SK-N-SH (cell line): ENCODE data around the gene KLHL12. TPM values are rescaled to one million over a fixed set of nuclear protein-coding genes. Genes with fewer than 3 reads are reported as not detected.

ENCODE experiments used
- CTCF ChIA-PET: fragments of 300-600, 350-600 bp; formaldehyde crosslinking; extraction: SDS; loops from one replicate; lab custom pipeline; 2021; lab: Yijun Ruan, JAX
- POLR2A ChIA-PET: fragments of 350-600 bp; sonication (Branson Sonifier 250); formaldehyde crosslinking; extraction: SDS; loops from one replicate; lab custom pipeline; 2020; ENCODE audit warnings: antibody characterized with exemption, inconsistent platforms; lab: Yijun Ruan, JAX
- DNase-seq: peaks from one replicate; pipeline ENCODE4 v3.0.0; 2012
- H2AFZ ChIP-seq: fragments of 200-600 bp; sonication (generic); 2 replicates; pipeline ENCODE4 v1.8.1; 2016; ENCODE audit warnings: antibody characterized with exemption, mild to moderate bottlenecking, low read depth
- H3F3A ChIP-seq: fragments of 200-600 bp; sonication (generic); replicated peaks from 2 replicates; pipeline ENCODE3; 2016; ENCODE audit warnings: antibody characterized with exemption, mild to moderate bottlenecking; ENCODE audit not compliant: insufficient read depth
- H3K27ac ChIP-seq, 2 experiments: fragments of 200-500 bp in 1 of 2; fragments of 200-600 bp in 1 of 2; sonication (Bioruptor generic) in 1 of 2; sonication (generic), shearing (Covaris generic) in 1 of 2; 2 replicates each; pipeline versions ENCODE4 v1.5.1 to v1.6.1; 2014 to 2016; ENCODE audit warnings: low read depth in 2 of 2, inconsistent platforms in 1 of 2, low read length in 1 of 2, mild to moderate bottlenecking in 1 of 2, mixed read lengths in 1 of 2
- H3K27me3 ChIP-seq: fragments of 200-600 bp; sonication (generic), shearing (Covaris generic); 2 replicates; pipeline ENCODE4 v1.6.1; 2016; ENCODE audit warnings: mixed run types; ENCODE audit not compliant: insufficient read depth
- H3K36me3 ChIP-seq, 2 experiments: fragments of 200-500 bp in 1 of 2; fragments of 200-600 bp in 1 of 2; sonication (Bioruptor generic) in 1 of 2; sonication (generic) in 1 of 2; replicated peaks in 1 of 2; 2 replicates each; pipeline versions ENCODE3 to v1.5.1; 2014 to 2016; ENCODE audit warnings: low read length in 1 of 2, mild to moderate bottlenecking in 1 of 2; ENCODE audit not compliant: insufficient read depth in 2 of 2, control insufficient read depth in 1 of 2
- H3K4me1 ChIP-seq, 2 experiments: fragments of 200-500 bp in 1 of 2; fragments of 200-600 bp in 1 of 2; sonication (Bioruptor generic) in 1 of 2; sonication (generic), shearing (Covaris generic) in 1 of 2; 2 replicates each; pipeline versions ENCODE4 v1.5.1 to v1.6.1; 2014 to 2016; ENCODE audit warnings: low read depth in 1 of 2, low read length in 1 of 2, mixed run types in 1 of 2; ENCODE audit not compliant: insufficient read depth in 2 of 2, control insufficient read depth in 1 of 2
- H3K4me2 ChIP-seq: fragments of 200-600 bp; sonication (generic), shearing (Covaris generic); 2 replicates; pipeline ENCODE4 v1.6.1; 2017; ENCODE audit warnings: mixed run types
- H3K4me3 ChIP-seq, 2 experiments: fragments of 200-500 bp in 1 of 2; fragments of 200-600 bp in 1 of 2; sonication (Bioruptor generic) in 1 of 2; sonication (generic), shearing (Covaris generic) in 1 of 2; 2 replicates each; pipeline versions ENCODE4 v1.5.1 to v1.8.1; 2014 to 2016; ENCODE audit warnings: low read depth in 2 of 2, inconsistent platforms in 1 of 2, low read length in 1 of 2, mild to moderate bottlenecking in 1 of 2, mixed read lengths in 1 of 2, moderate library complexity in 1 of 2
- H3K79me2 ChIP-seq: fragments of 200-600 bp; sonication (generic); 2 replicates; pipeline ENCODE4 v1.8.1; 2017; ENCODE audit warnings: mild to moderate bottlenecking; ENCODE audit not compliant: insufficient read depth
- H3K9ac ChIP-seq: fragments of 200-600 bp; sonication (generic); 2 replicates; pipeline ENCODE4 v1.6.1; 2017; ENCODE audit warnings: mixed run types
- H3K9me2 ChIP-seq: fragments of 200-600 bp; sonication (generic); 2 replicates; pipeline ENCODE4 v1.6.1; 2017; ENCODE audit warnings: mixed run types
- H3K9me3 ChIP-seq: fragments of 200-600 bp; sonication (generic); 2 replicates; pipeline ENCODE4 v1.6.1; 2017; ENCODE audit warnings: mixed run types, mild to moderate bottlenecking, moderate library complexity
- H4K20me1 ChIP-seq: fragments of 200-600 bp; sonication (generic); 2 replicates; pipeline ENCODE4 v1.6.1; 2017; ENCODE audit warnings: mild to moderate bottlenecking, mixed run types; ENCODE audit not compliant: insufficient read depth
- CTCF ChIP-seq: fragments of 200-600 bp; sonication (generic); IDR thresholded peaks from 2 replicates; pipeline ENCODE4 v1.6.1; 2017; ENCODE audit warnings: antibody characterized with exemption, mild to moderate bottlenecking, moderate library complexity
- FOXJ3 ChIP-seq: sonication (generic); formaldehyde crosslinking; IDR thresholded peaks from 2 replicates; pipeline ENCODE4 v1.5.1; 2020; ENCODE audit warnings: mild to moderate bottlenecking, missing genetic modification reagents
- FOXM1 ChIP-seq: IDR thresholded peaks from 2 replicates; pipeline ENCODE4 v1.4.0; 2012; ENCODE audit warnings: low read depth, mild to moderate bottlenecking
- GABPA ChIP-seq: IDR thresholded peaks from 2 replicates; pipeline ENCODE4 v1.4.0; 2012; ENCODE audit warnings: low read depth, mild to moderate bottlenecking
- MXI1 ChIP-seq: IDR thresholded peaks from 2 replicates; pipeline ENCODE4 v1.6.1; 2012; ENCODE audit warnings: mild to moderate bottlenecking, low read depth, low read length, improper control_type of control experiment
- RAD21 ChIP-seq: IDR thresholded peaks from 2 replicates; pipeline ENCODE4 v1.6.1; 2012; ENCODE audit warnings: mild to moderate bottlenecking, low read length
- RCOR1 ChIP-seq: fragments of 150-350 bp; IDR thresholded peaks from 2 replicates; pipeline ENCODE4 v1.6.1; 2017; ENCODE audit warnings: antibody characterized with exemption, low read length
- RFX5 ChIP-seq: IDR thresholded peaks from 2 replicates; pipeline ENCODE4 v1.6.1; 2012; ENCODE audit warnings: mild to moderate bottlenecking, improper control_type of control experiment, low read length
- TCF12 ChIP-seq: IDR thresholded peaks from 2 replicates; pipeline ENCODE4 v1.4.0; 2012
- WGBS: methylation state at CpG from one replicate; pipeline ENCODE4 v1.1.6; 2017; ENCODE audit warnings: low lambda C conversion rate; 5-methylcytosine and 5-hydroxymethylcytosine counted together
- polyA plus RNA-seq, 3 experiments: library from polyadenylated mRNA; depleted of rRNA; stranded (reverse); fragments of >200 nt; gene quantifications; 2 replicates each; pipeline ENCODE4 v1.2.3, GENCODE V29; 2012
- TF ChIP-seq, protein P1 (sequence below): IDR thresholded peaks from 2 replicates; pipeline ENCODE4 v1.4.0; 2012; ENCODE audit warnings: low read depth
- TF ChIP-seq, protein P2 (sequence below): IDR thresholded peaks from 2 replicates; pipeline ENCODE4; 2012
- TF ChIP-seq, protein P3 (sequence below): IDR thresholded peaks from 2 replicates; pipeline ENCODE4 v1.6.1; 2012; ENCODE audit warnings: mild to moderate bottlenecking, low read depth, low read length, moderate library complexity

KLHL12 gene
- polyA plus RNA-seq, 1 of the 3 experiments (the other 2 are of a cell fraction) = 22.6 TPM

GRCh38 chr1:202935844-202936243 lies 8.8 kb upstream of the KLHL12 start:
- no peaks in the 10 kb centered on the region for H3F3A ChIP-seq
- H3K4me3 ChIP-seq = no peak overlapping the region
- no peak for DNase-seq
- no peaks in the 10 kb centered on the region for H3K27me3 ChIP-seq
- CTCF ChIA-PET = no interaction called here
- H4K20me1 ChIP-seq = no peaks in the 10 kb centered on the region
- H3K9ac ChIP-seq = no peak overlapping the region
- WGBS = 41% methylated on average over 3 of the region's 3 CpGs
- POLR2A ChIA-PET = no interaction called here
- H3K9me3 ChIP-seq = no peaks in the 10 kb centered on the region
- no peaks in the 10 kb centered on the region for H3K4me1 ChIP-seq
- no peaks in the 10 kb centered on the region for H3K9me2 ChIP-seq
- H3K27ac ChIP-seq = no peak overlapping the region
- TF ChIP-seq RCOR1 (no peak), FOXJ3 (no peak), CTCF (no peak), RFX5 (no peak), TCF12 (no peak), GABPA (no peak), MXI1 (no peak)
- TF ChIP-seq, protein P1, sequence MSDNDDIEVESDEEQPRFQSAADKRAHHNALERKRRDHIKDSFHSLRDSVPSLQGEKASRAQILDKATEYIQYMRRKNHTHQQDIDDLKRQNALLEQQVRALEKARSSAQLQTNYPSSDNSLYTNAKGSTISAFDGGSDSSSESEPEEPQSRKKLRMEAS = no peak
- TF ChIP-seq, protein P2, sequence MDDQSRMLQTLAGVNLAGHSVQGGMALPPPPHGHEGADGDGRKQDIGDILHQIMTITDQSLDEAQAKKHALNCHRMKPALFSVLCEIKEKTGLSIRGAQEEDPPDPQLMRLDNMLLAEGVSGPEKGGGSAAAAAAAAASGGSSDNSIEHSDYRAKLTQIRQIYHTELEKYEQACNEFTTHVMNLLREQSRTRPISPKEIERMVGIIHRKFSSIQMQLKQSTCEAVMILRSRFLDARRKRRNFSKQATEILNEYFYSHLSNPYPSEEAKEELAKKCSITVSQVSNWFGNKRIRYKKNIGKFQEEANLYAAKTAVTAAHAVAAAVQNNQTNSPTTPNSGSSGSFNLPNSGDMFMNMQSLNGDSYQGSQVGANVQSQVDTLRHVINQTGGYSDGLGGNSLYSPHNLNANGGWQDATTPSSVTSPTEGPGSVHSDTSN = no peak
- no peaks in the 10 kb centered on the region for H3K79me2 ChIP-seq
- no peak overlapping the region for H2AFZ ChIP-seq
- no peak overlapping the region for H3K4me2 ChIP-seq
- H3K36me3 ChIP-seq = peaks cover 10 to 12% of the 10 kb centered on the region in 2 experiments

GRCh38 chr1:202934755-202935154 lies 7.7 kb upstream of the KLHL12 start:
- H3K9me3 ChIP-seq = no peaks in the 10 kb centered on the region
- no peaks in the 10 kb centered on the region for H3K27me3 ChIP-seq
- no peak overlapping the region for H3K4me2 ChIP-seq
- no peaks in the 10 kb centered on the region for H4K20me1 ChIP-seq
- DNase-seq = no peak
- no peaks in the 10 kb centered on the region for H3K79me2 ChIP-seq
- no peak overlapping the region for H3K27ac ChIP-seq
- CTCF ChIA-PET = no interaction called here
- peaks cover 2 to 4% of the 10 kb centered on the region in 2 experiments for H3K36me3 ChIP-seq
- no peaks in the 10 kb centered on the region for H3K9me2 ChIP-seq
- H2AFZ ChIP-seq = no peak overlapping the region
- 42% methylated on average over 3 of the region's 3 CpGs for WGBS
- no peak overlapping the region for H3K4me3 ChIP-seq
- no peaks in the 10 kb centered on the region for H3K4me1 ChIP-seq
- no peaks in the 10 kb centered on the region for H3F3A ChIP-seq
- POLR2A ChIA-PET = no interaction called here
- no peak for TF ChIP-seq RAD21
- TF ChIP-seq FOXM1 = no peak
- TF ChIP-seq, protein P3, sequence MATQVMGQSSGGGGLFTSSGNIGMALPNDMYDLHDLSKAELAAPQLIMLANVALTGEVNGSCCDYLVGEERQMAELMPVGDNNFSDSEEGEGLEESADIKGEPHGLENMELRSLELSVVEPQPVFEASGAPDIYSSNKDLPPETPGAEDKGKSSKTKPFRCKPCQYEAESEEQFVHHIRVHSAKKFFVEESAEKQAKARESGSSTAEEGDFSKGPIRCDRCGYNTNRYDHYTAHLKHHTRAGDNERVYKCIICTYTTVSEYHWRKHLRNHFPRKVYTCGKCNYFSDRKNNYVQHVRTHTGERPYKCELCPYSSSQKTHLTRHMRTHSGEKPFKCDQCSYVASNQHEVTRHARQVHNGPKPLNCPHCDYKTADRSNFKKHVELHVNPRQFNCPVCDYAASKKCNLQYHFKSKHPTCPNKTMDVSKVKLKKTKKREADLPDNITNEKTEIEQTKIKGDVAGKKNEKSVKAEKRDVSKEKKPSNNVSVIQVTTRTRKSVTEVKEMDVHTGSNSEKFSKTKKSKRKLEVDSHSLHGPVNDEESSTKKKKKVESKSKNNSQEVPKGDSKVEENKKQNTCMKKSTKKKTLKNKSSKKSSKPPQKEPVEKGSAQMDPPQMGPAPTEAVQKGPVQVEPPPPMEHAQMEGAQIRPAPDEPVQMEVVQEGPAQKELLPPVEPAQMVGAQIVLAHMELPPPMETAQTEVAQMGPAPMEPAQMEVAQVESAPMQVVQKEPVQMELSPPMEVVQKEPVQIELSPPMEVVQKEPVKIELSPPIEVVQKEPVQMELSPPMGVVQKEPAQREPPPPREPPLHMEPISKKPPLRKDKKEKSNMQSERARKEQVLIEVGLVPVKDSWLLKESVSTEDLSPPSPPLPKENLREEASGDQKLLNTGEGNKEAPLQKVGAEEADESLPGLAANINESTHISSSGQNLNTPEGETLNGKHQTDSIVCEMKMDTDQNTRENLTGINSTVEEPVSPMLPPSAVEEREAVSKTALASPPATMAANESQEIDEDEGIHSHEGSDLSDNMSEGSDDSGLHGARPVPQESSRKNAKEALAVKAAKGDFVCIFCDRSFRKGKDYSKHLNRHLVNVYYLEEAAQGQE = peak; percentile 84
- no peak overlapping the region for H3K9ac ChIP-seq
